OCI-LY1 (cell line): Measurements from ENCODE around the gene LRRTM1.
A peak's percentile ranks its signal among the peaks of the same experiment; 100 is the strongest.

Experiments used
- H2AFZ ChIP-seq: fragments of 200-600 bp; sonication (generic), shearing (Covaris generic); 2 replicates; pipeline ENCODE4 v1.6.0; 2014; ENCODE audit warnings: antibody characterized with exemption, mild to moderate bottlenecking, low read length
- H3F3A ChIP-seq: fragments of 200-600 bp; sonication (generic), shearing (Covaris generic); 2 replicates; pipeline ENCODE4 v1.6.0; 2014; ENCODE audit warnings: mild to moderate bottlenecking, antibody characterized with exemption, low read length, moderate library complexity; ENCODE audit not compliant: insufficient read depth
- H3K27ac ChIP-seq: fragments of 200-600 bp; sonication (generic); 2 replicates; pipeline ENCODE4 v1.5.1; 2014; ENCODE audit warnings: low read length, mixed run types, mild to moderate bottlenecking, low read depth; ENCODE audit not compliant: poor library complexity, severe bottlenecking
- H3K27me3 ChIP-seq: fragments of 200-600 bp; sonication (generic); 2 replicates; pipeline ENCODE4 v1.6.0; 2014; ENCODE audit warnings: antibody characterized with exemption, mild to moderate bottlenecking, low read length, moderate library complexity; ENCODE audit not compliant: insufficient read depth
- H3K36me3 ChIP-seq: fragments of 200-600 bp; sonication (generic); 2 replicates; pipeline ENCODE4 v1.6.1; 2014; ENCODE audit warnings: mild to moderate bottlenecking, antibody characterized with exemption, low read length, moderate library complexity, mixed read lengths; ENCODE audit not compliant: insufficient read depth
- H3K4me1 ChIP-seq: fragments of 200-600 bp; sonication (generic); 2 replicates; pipeline ENCODE4 v1.5.1; 2014; ENCODE audit warnings: mild to moderate bottlenecking, low read length, moderate library complexity; ENCODE audit not compliant: insufficient read depth, severe bottlenecking
- H3K4me2 ChIP-seq: fragments of 200-600 bp; sonication (generic), shearing (Covaris generic); 2 replicates; pipeline ENCODE4 v1.6.1; 2014; ENCODE audit warnings: low read length
- H3K4me3 ChIP-seq: fragments of 200-600 bp; sonication (generic); 2 replicates; pipeline ENCODE4 v1.5.1; 2014; ENCODE audit warnings: low read length, low read depth, mild to moderate bottlenecking, mixed read lengths; ENCODE audit not compliant: poor library complexity, severe bottlenecking
- H3K79me2 ChIP-seq: fragments of 200-600 bp; shearing (Covaris generic); 2 replicates; pipeline ENCODE4 v1.6.1; 2016; ENCODE audit warnings: mixed run types, low read length, mixed read lengths; ENCODE audit not compliant: insufficient read depth
- H3K9ac ChIP-seq: fragments of 200-600 bp; sonication (generic), shearing (Covaris generic); 2 replicates; pipeline ENCODE4 v1.6.1; 2014; ENCODE audit warnings: mild to moderate bottlenecking, low read length, mixed read lengths
- H3K9me2 ChIP-seq: fragments of 200-600 bp; sonication (generic), shearing (Covaris generic); 2 replicates; pipeline ENCODE4 v1.6.1; 2014; ENCODE audit warnings: low read depth, mild to moderate bottlenecking, low read length, mixed read lengths
- H3K9me3 ChIP-seq: fragments of 200-600 bp; shearing (Covaris generic); 2 replicates; pipeline ENCODE4 v1.6.1; 2014; ENCODE audit warnings: low read length, mixed read lengths
- H4K20me1 ChIP-seq: fragments of 200-600 bp; sonication (generic), shearing (Covaris generic); 2 replicates; pipeline ENCODE4 v1.6.0; 2016; ENCODE audit warnings: mild to moderate bottlenecking, low read length; ENCODE audit not compliant: insufficient read depth
- EZH2 ChIP-seq: fragments of 200-600 bp; sonication (generic), shearing (Covaris generic); IDR thresholded peaks from 2 replicates; pipeline ENCODE4 v1.8.0; 2017; ENCODE audit warnings: borderline replicate concordance, mixed run types, mild to moderate bottlenecking, antibody characterized with exemption, low read length, moderate library complexity, mixed read lengths
- TF ChIP-seq, protein P1 (sequence below): fragments of 200-600 bp; sonication (generic), shearing (Covaris generic); IDR thresholded peaks from 2 replicates; pipeline ENCODE4 v1.5.1; 2017; ENCODE audit warnings: mild to moderate bottlenecking, antibody characterized with exemption, low read length, moderate library complexity, mixed read lengths

The LRRTM1 gene

DNA sequence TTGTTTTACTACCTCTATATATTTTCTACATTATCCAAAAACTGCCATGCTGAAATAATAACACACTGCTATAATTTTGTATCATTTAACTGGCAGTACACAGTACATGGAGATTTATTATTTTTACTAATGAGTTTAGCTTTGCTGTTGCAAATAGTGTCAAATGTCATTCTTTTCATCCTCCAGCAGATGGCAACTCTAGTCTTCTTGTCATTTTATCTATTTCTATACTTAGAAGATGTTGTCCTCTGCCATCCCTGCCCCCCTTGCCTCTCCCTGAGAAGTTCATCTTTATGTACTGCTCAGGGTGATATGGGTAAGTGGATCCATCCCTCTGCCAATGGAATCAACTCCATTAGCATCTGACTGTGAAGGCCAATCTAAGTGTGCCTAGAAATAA lies 21.7 kb upstream of the LRRTM1 start:
- Histone ChIP-seq H3K9me3 (no peaks in the 10 kb centered on the region), H3K4me1 (no peaks in the 10 kb centered on the region), H3K27ac (no peak overlapping the region), H3K4me2 (no peak overlapping the region), H3K4me3 (no peak overlapping the region), H3K36me3 (no peaks in the 10 kb centered on the region), H3F3A (no peaks in the 10 kb centered on the region), H2AFZ (no peak overlapping the region), H3K9me2 (no peaks in the 10 kb centered on the region), H3K27me3 (no peaks in the 10 kb centered on the region), H4K20me1 (no peaks in the 10 kb centered on the region), H3K9ac (no peak overlapping the region), H3K79me2 (no peaks in the 10 kb centered on the region)
- no peak for TF ChIP-seq EZH2
- TF ChIP-seq, protein P1, sequence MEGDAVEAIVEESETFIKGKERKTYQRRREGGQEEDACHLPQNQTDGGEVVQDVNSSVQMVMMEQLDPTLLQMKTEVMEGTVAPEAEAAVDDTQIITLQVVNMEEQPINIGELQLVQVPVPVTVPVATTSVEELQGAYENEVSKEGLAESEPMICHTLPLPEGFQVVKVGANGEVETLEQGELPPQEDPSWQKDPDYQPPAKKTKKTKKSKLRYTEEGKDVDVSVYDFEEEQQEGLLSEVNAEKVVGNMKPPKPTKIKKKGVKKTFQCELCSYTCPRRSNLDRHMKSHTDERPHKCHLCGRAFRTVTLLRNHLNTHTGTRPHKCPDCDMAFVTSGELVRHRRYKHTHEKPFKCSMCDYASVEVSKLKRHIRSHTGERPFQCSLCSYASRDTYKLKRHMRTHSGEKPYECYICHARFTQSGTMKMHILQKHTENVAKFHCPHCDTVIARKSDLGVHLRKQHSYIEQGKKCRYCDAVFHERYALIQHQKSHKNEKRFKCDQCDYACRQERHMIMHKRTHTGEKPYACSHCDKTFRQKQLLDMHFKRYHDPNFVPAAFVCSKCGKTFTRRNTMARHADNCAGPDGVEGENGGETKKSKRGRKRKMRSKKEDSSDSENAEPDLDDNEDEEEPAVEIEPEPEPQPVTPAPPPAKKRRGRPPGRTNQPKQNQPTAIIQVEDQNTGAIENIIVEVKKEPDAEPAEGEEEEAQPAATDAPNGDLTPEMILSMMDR: peak; percentile 58; the same call in 1 of the 2 replicates

DNA sequence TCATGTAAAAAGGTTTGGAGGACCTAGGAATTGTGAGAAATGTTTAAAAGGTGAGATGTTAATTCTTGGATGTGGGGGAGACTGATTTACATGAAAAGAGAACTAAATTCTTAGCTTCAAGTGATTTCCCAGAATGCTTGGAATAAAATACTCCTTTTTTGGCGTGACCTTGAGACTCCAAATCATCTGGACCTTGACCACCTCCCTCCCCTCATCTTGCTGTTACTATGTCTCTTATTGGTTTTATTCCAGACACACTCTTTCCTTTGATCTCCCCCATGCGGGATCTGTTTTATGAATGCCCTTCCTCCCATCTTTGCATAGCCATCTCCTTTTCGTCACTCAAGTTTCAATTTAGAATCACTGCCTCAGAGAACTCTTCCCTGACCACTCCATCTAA lies 20.0 kb upstream of the LRRTM1 start:
- no peaks in the 10 kb centered on the region for H3F3A ChIP-seq
- H3K9me2 ChIP-seq: no peaks in the 10 kb centered on the region
- TF ChIP-seq EZH2: no peak
- TF ChIP-seq, protein P1: no peak
- no peak overlapping the region for H3K9ac ChIP-seq
- H3K4me2 ChIP-seq: no peak overlapping the region
- H3K79me2 ChIP-seq: no peaks in the 10 kb centered on the region
- no peak overlapping the region for H2AFZ ChIP-seq
- H3K4me3 ChIP-seq: no peak overlapping the region
- H3K9me3 ChIP-seq: no peaks in the 10 kb centered on the region
- H3K36me3 ChIP-seq: no peaks in the 10 kb centered on the region
- no peaks in the 10 kb centered on the region for H3K27me3 ChIP-seq
- H3K4me1 ChIP-seq: no peaks in the 10 kb centered on the region
- no peak overlapping the region for H3K27ac ChIP-seq
- H4K20me1 ChIP-seq: no peaks in the 10 kb centered on the region

DNA sequence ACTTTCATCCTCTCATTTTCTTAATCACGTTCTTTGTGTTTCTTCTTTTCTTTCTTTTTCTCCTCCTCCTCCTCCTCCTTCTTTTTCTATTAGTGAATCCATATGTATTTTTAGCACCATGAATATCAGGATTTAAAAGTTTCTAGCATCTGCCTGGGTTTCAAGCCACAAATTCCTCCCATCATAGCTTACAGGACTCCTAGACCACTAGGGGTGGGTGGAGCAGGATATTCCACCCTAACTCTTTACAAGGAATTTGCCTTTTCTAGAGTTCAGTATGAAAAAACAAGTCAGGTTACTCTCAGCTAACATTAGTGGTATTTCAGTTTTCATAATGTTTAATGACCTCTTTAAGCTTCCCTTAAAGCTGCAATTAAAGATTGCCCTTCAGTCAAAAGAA lies 19.1 kb upstream of the LRRTM1 start:
- Histone ChIP-seq H3K4me2 (no peak overlapping the region), H3F3A (no peaks in the 10 kb centered on the region), H3K27ac (no peak overlapping the region), H3K9ac (no peak overlapping the region), H4K20me1 (no peaks in the 10 kb centered on the region), H3K36me3 (no peaks in the 10 kb centered on the region), H3K9me3 (no peaks in the 10 kb centered on the region), H3K4me3 (no peak overlapping the region), H2AFZ (no peak overlapping the region), H3K27me3 (no peaks in the 10 kb centered on the region), H3K79me2 (no peaks in the 10 kb centered on the region), H3K9me2 (no peaks in the 10 kb centered on the region), H3K4me1 (no peaks in the 10 kb centered on the region)
- TF ChIP-seq, protein P1: no peak
- TF ChIP-seq EZH2: no peak
